PC-9 (cell line): ENCODE measurements around the gene SRGAP1. TPM values are rescaled to one million over a fixed set of nuclear protein-coding genes. Genes with fewer than 3 reads are reported as not detected.

Experiments
- BruUV-seq: library from RNA; stranded (reverse); fragments of 400-500 nt; replicated peaks from 2 replicates; lab custom pipeline; 2021; lab: Mats Ljungman, UMichigan
- CTCF ChIA-PET: fragments of 300-600 bp; sonication (Branson Sonifier 250); formaldehyde crosslinking; loops from one replicate; lab custom pipeline; 2022; ENCODE audit warnings: antibody characterized with exemption; lab: Charles Lee
- POLR2A ChIA-PET: fragments of 300-600 bp; sonication (Branson Sonifier 250); formaldehyde crosslinking; loops from one replicate; lab custom pipeline; 2022; ENCODE audit warnings: antibody characterized with exemption; ENCODE audit not compliant: unreplicated experiment; lab: Charles Lee
- DNase-seq, 2 experiments: peaks; one replicate each; pipeline versions ENCODE4 v3.0.0 to v3.0.0-alpha.2; 2015 to 2022; ENCODE audit warnings: mixed read lengths in 1 of 2
- H2AFZ ChIP-seq: fragments of 200-600 bp; sonication (generic); 2 replicates; pipeline ENCODE4 v1.8.1; 2017; ENCODE audit warnings: antibody characterized with exemption
- H3F3A ChIP-seq: fragments of 200-600 bp; sonication (generic); 2 replicates; pipeline ENCODE4 v1.8.1; 2017; ENCODE audit warnings: antibody characterized with exemption, mild to moderate bottlenecking, low read depth; ENCODE audit not compliant: insufficient read depth
- H3K27ac ChIP-seq: fragments of 200-600 bp; sonication (generic); 2 replicates; pipeline ENCODE4 v1.6.1; 2016; ENCODE audit warnings: mixed run types
- H3K27me3 ChIP-seq: fragments of 200-600 bp; sonication (generic); 2 replicates; pipeline ENCODE4 v1.6.1; 2016; ENCODE audit warnings: low read depth, mixed run types; ENCODE audit not compliant: insufficient read depth
- H3K36me3 ChIP-seq: fragments of 200-600 bp; sonication (generic); 2 replicates; pipeline ENCODE4 v1.6.1; 2016; ENCODE audit warnings: low read depth, mixed run types
- H3K4me1 ChIP-seq: fragments of 200-600 bp; sonication (generic); replicated peaks from 2 replicates; pipeline ENCODE4 v1.6.1; 2016; ENCODE audit warnings: mixed run types; ENCODE audit not compliant: insufficient read depth
- H3K4me2 ChIP-seq: fragments of 200-600 bp; sonication (generic); 2 replicates; pipeline ENCODE4 v1.6.1; 2017; ENCODE audit warnings: mixed run types
- H3K4me3 ChIP-seq: fragments of 200-600 bp; sonication (generic); 2 replicates; pipeline ENCODE4 v1.6.1; 2016; ENCODE audit warnings: mixed run types
- H3K79me2 ChIP-seq: fragments of 200-600 bp; sonication (generic); 2 replicates; pipeline ENCODE4 v1.6.1; 2017; ENCODE audit warnings: low read depth, mixed run types
- H3K9me2 ChIP-seq: fragments of 200-600 bp; sonication (generic); 2 replicates; pipeline ENCODE4 v1.8.1; 2017; ENCODE audit warnings: mild to moderate bottlenecking; ENCODE audit not compliant: insufficient read depth
- H3K9me3 ChIP-seq: fragments of 200-600 bp; sonication (generic); 2 replicates; pipeline ENCODE4 v1.8.1; 2016; ENCODE audit warnings: low read depth; ENCODE audit not compliant: insufficient read depth
- H4K20me1 ChIP-seq: fragments of 200-600 bp; sonication (generic); 2 replicates; pipeline ENCODE4 v1.8.1; 2017; ENCODE audit not compliant: insufficient read depth
- EZH2 ChIP-seq: fragments of 200-600 bp; sonication (generic); IDR thresholded peaks from 2 replicates; pipeline ENCODE4 v1.8.0; 2017; ENCODE audit warnings: antibody characterized with exemption, low read depth
- intact Hi-C: fragments of 100-400 bp; cut with micrococcal nuclease; formaldehyde crosslinking; loops from one replicate; pipeline ENCODE4 v1.10.0; 2022; ENCODE audit not compliant: unreplicated experiment
- total RNA-seq: library from RNA; stranded (reverse); gene quantifications from 2 replicates; pipeline ENCODE4 v1.2.3, GENCODE V29; 2021
- TF ChIP-seq, protein P1 (sequence below): fragments of 200-600 bp; sonication (generic); conservative IDR thresholded peaks from 2 replicates; pipeline ENCODE4 v1.6.1; 2017; ENCODE audit warnings: mixed run types, antibody characterized with exemption, mild to moderate bottlenecking, moderate library complexity

SRGAP1 gene
- total RNA-seq, 1 experiment from 2014 or later, result 24.5 TPM

DNA sequence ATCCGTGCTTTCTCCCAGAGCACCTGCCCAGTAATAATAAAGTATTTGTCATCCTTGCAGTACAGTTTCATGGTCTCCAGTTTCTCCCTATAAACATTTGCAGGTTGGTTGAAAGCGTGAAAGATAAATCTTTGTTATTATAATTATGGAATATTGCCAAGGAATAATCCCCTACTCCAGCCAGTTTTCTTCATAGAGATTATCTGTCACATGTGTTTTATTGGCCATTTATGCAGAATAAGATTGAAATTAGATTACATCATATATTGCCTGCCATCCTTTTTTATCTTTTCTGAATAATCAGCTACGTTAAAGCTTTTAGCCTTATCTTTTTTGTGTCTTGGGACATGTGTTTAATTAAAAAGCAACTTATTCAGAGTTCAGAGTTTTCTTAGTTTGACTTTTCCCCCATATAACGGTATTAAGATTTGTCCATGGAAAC is 209.6 kb downstream of the SRGAP1 start:
- H3K79me2 ChIP-seq, result no peaks in the 10 kb centered on the region
- POLR2A ChIA-PET, result no interaction called here
- no peak overlapping the region for H2AFZ ChIP-seq
- no peaks in the 10 kb centered on the region for H3K9me3 ChIP-seq
- no peaks in the 10 kb centered on the region for H3K9me2 ChIP-seq
- no peaks in the 10 kb centered on the region for H3K4me1 ChIP-seq
- BruUV-seq, result no TSS peak
- H3K36me3 ChIP-seq, result peaks cover 6% of the 10 kb centered on the region; the same call in 1 of the 2 replicates
- no peak overlapping the region for H3K4me3 ChIP-seq
- H4K20me1 ChIP-seq, result no peaks in the 10 kb centered on the region
- TF ChIP-seq EZH2, result no peak
- TF ChIP-seq, protein P1, sequence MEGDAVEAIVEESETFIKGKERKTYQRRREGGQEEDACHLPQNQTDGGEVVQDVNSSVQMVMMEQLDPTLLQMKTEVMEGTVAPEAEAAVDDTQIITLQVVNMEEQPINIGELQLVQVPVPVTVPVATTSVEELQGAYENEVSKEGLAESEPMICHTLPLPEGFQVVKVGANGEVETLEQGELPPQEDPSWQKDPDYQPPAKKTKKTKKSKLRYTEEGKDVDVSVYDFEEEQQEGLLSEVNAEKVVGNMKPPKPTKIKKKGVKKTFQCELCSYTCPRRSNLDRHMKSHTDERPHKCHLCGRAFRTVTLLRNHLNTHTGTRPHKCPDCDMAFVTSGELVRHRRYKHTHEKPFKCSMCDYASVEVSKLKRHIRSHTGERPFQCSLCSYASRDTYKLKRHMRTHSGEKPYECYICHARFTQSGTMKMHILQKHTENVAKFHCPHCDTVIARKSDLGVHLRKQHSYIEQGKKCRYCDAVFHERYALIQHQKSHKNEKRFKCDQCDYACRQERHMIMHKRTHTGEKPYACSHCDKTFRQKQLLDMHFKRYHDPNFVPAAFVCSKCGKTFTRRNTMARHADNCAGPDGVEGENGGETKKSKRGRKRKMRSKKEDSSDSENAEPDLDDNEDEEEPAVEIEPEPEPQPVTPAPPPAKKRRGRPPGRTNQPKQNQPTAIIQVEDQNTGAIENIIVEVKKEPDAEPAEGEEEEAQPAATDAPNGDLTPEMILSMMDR, result no peak
- DNase-seq, result no peak
- no peak overlapping the region for H3K4me2 ChIP-seq
- peaks cover 3% of the 10 kb centered on the region for H3F3A ChIP-seq
- intact Hi-C loops, result no loop called here
- CTCF ChIA-PET, result no interaction called here
- H3K27ac ChIP-seq, result no peak overlapping the region
- H3K27me3 ChIP-seq, result no peaks in the 10 kb centered on the region

DNA sequence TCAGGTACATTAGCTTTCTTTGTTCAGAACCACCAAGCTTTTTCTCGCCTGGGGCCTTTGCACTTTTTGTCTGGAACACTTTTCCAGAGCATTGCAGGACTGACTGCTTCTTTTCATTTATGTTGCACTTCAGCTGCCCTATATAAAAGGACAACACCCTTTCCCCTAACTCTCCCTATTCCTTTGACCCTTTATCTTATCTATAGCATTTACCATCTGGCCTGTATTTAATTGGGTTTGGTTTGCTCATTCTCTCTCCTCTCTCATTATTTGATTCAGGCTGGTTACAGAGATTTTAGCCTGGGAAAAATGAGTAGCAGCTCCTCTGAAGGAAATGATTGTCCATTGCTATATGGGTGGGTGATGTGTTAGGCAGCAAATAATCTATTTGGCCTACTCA is 212.2 kb downstream of the SRGAP1 start:
- ChIA-PET POLR2A (no interaction called here), CTCF (no interaction called here)
- no peak for DNase-seq
- no TSS peak for BruUV-seq
- H3K36me3 ChIP-seq, result peaks cover 9% of the 10 kb centered on the region; the same call in 1 of the 2 replicates
- no peaks in the 10 kb centered on the region for H3K79me2 ChIP-seq
- no peaks in the 10 kb centered on the region for H3K27me3 ChIP-seq
- no peak overlapping the region for H3K4me2 ChIP-seq
- H3F3A ChIP-seq, result no peaks in the 10 kb centered on the region; the same call in 1 of the 2 replicates
- no peaks in the 10 kb centered on the region for H4K20me1 ChIP-seq
- H3K9me2 ChIP-seq, result peaks cover 5% of the 10 kb centered on the region; the same call in 1 of the 2 replicates
- no peak overlapping the region for H3K4me3 ChIP-seq
- intact Hi-C loops, result no loop called here
- TF ChIP-seq EZH2, result no peak
- TF ChIP-seq, protein P1, result no peak
- no peaks in the 10 kb centered on the region for H3K4me1 ChIP-seq
- no peaks in the 10 kb centered on the region for H3K9me3 ChIP-seq
- H3K27ac ChIP-seq, result no peak overlapping the region
- H2AFZ ChIP-seq, result no peak overlapping the region

DNA sequence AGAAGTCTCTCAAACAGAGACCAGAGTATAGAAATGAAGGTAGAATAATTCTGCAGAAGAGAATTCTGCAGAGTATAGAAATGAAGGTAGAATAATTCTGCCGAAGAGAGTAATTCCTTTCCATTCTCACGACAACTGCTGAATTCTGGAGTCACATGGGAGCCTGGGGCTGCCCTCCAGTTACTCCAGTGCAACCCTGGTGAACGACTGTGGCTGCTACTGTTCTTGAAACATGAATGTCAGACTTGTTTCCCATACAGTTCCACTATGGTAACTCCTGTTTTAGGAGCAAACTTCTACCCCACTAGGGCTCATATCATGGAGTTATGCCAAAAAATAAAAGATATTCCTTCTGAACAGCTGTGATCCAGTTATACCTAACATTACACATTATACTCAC is 213.2 kb downstream of the SRGAP1 start:
- H3K4me2 ChIP-seq, result no peak overlapping the region
- no peaks in the 10 kb centered on the region for H3K79me2 ChIP-seq
- H3K9me2 ChIP-seq, result peaks cover 5% of the 10 kb centered on the region; the same call in 1 of the 2 replicates
- ChIA-PET POLR2A (interaction anchor here (0.7 kb wide), 1 partner anchor 136 kb away, joined by 3 read pairs; no protein-coding TSS in a partner anchor), CTCF (no interaction called here)
- no peak for TF ChIP-seq EZH2
- TF ChIP-seq, protein P1, result no peak
- H3K4me1 ChIP-seq, result no peaks in the 10 kb centered on the region
- H3F3A ChIP-seq, result peaks cover 2% of the 10 kb centered on the region; the same call in 1 of the 2 replicates
- no peaks in the 10 kb centered on the region for H3K27me3 ChIP-seq
- intact Hi-C loops, result no loop called here
- no peak overlapping the region for H2AFZ ChIP-seq
- peaks cover 9% of the 10 kb centered on the region; the same call in 1 of the 2 replicates for H3K36me3 ChIP-seq
- no peaks in the 10 kb centered on the region for H3K9me3 ChIP-seq
- no peak overlapping the region for H3K27ac ChIP-seq
- no peak for DNase-seq
- H4K20me1 ChIP-seq, result no peaks in the 10 kb centered on the region
- H3K4me3 ChIP-seq, result no peak overlapping the region
- BruUV-seq, result no TSS peak
